GM21737 (cell line): Measurements from ENCODE around the gene PHF20.
"Not testable (repeated sequence)": the region's sequence is repeated elsewhere in the genome, so short reads cannot be mapped to it uniquely, and the experiment has no call there.

Experiments
- ATAC-seq: cut with Tn5 transposase; IDR thresholded peaks from one replicate; pipeline ENCODE4 v1.9.1; 2021; ENCODE audit warnings: mild to moderate bottlenecking, moderate library complexity; ENCODE audit not compliant: unreplicated experiment

PHF20 gene

DNA sequence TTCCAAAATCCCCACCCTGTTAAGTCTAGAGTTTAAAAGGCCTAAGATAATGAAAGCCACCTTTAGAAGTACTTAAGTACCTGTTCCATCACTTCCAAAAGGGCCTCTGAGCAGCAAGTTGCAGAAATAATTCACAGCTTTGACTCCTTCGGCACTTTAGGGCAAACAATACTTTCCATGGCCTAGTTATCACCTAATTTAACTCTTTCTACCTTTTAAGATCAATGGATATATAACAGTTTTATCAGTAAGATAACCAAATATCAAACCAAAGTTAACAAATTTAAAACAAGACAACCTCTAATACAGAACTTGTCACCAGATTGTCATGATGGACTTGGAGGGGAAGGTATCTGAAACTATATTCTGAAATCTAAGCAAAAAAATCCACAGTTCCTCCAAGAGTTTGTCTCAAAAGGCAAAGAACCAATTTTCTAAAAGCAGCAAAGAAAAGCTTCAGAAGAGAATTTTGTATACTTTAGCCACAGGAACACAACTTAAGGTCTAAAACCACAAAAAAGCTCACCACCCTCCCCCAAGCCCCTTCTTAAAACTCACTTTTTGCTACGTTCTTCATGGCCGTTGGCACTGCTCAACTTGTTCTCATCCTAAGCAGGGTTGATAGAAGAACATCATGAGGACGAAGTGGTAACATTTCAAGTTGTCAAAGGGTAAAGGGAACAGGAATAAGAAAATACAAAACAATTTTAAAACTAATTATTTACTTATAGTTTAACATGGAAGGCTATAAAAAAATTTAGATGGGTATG, 33.2 kb upstream of the PHF20 start:
- ATAC-seq = no peak

DNA sequence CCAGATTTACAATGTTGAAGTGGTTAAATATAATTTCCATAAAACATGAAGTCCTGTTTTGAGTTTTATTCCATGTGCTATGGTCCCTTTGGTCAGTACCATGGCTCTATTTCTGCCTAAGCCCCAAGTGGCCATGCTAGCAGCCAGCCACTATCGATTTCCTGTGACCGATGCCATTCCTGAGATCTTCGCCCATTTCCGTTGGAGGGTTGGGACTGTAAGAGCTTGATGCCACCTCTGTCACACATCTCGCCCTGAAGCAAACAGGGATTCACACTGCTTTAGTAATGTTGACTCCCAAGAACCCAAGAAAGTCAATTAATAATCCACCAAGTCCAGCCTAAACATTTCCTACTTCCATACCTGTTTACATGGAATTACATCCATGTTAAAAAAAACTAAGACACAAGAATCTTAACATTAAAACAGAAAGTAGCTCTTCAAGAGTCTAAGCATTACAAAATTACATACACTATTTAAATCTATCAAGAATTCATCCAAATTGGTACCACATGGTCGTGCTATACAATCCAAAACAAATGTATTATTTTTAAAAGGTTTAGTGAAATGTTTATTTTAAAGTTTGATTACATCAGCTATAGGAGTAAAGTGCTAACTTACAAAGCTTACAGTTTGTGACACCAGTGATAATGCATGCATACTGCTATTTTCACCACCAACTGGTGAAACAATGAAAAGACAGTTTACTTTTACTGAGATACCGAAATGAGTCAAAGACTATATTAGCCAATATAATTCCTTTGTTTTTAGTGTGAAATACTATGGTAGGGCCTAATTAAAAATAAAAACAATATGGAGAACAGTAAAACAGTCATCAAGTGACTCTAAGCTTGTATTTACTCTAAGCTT, 32.3 kb upstream of the PHF20 start:
- no peak for ATAC-seq

DNA sequence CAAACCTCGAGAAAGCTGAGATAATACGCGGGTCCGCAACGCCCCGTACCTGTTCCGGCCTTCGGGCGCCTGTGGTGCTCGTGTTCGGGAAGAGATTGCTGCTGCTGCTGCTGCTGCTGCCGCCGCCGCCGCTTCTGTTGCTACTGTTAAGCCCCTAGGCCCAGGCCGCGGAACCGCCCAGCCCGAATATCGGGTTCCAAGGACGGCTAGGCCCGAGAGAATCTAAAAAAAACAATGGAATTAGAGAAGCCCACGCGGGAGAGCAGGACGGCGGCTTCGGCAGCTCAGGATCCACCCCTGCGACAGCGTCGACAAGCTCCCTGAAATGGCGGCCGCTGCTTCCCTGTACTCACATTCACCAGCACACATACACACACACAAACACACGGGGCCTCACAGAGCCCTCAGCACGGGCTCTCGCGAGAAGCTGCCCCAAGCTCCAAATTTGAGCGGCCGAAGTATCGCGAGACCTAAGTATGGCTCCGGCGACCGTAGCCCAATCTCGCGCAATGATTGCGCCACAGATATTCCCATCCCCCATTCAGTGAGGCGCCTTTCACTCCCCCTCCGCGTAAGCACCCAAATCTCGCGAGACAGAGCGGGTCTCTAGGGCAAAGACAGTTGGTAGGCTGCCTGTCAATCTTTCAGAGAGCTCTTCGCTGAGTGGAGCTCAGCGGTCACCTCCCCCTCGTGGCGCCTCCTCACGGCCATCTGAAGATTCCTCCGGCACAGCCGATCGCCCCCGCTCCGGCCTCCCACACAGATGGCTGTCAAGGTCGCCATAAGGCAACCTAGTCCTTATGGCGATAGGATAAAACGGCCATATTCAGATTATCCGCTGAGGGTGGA, 29.7 kb upstream of the PHF20 start, which contains the start of gene RBM39:
Gene RBM39 (minus strand): TSS at position 369 of the 849 bp plus-strand sequence. CDS start 1,386 bp downstream, outside the sequence.
- ATAC-seq = peak; percentile 91

DNA sequence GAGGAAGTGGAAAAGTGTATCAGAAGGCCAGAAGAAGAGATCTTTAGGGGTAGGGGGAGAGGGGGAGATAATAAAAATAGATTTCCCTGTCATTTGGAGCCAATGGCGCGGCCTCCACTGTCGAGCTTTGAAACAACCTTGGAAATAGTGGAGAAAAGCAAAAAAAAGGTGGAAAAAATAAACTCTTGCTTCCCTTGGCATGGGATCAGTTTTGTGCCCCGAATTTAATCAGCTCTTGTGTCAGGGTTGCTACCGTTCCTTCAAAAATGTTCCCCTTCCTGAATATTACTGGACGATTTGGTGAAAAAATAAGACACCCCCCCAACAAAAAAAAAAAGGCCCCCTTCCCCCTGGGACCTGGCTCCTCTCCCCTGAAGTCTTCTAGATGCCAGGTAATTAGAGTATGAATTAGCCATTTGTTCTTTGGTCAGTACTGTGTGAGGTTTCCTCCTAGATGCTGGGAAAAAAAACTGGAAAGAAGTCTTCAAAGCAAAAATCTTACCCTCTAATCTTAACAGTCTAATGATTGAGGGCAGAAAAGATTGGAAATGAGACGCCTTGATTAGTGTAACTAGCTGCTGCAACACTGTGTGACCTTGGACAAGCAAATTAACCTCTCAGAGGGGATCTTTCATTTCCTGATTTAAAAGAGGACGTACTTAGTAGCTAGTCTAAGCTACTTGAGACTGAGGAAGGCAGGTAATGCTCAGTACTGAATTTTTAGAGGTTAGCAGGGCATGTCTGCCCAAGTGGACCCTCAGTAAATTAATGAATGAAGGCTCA, 28.9 kb upstream of the PHF20 start:
- no peak for ATAC-seq

DNA sequence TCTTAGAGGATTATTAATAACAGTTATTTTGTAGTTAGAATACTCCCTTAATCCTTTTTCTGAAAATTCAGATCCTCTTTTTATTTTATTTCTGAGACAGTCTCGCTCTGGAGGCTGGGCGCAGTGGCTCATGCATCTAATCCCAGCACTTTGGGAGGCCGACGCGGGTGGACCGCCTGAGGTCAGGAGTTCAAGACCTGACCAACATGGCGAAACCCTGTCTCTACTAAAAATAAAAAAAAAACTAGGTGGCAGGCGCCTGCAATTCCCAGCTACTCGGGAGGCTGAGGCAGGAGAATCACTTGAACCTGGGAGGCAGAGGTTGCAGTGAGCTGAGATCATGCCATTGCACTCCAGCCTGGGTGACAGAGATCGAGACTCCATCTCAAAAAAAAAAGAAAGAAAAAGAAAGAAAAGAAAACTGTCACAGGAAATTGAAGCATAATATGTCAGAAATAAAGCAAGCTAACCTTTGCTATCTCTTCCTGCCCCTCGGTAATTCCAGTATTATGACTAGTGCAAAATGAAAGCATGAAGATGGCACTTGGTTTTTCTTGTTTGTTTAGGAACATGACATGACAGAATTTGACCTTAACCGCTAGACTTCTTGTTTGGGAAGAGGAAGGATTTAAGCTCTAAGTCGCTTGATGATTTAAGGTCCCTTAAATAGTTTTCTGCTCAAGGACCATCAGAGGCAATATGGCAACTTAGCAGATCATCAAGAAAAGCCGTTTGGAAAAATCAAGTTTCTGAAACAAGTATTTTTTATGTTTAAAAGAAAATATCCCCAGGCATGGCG, 27.9 kb upstream of the PHF20 start:
- ATAC-seq = no peak

DNA sequence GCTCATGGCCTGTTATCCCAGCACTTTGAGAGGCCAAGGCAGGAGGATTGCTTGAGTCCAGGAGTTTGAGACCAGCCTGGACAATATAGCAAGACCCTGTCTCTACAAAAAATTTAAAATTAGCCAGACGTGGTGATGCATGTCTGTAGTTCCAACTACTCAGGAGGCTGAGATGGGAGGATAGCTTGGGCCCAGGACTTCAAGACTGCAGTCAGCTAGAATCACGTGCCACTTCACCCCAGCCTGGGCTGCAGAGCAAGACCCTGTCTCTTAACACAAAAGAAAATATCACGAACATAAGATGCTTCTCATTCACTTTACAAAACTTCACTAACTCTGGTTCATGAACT, 27.3 kb upstream of the PHF20 start:
- not testable (repeated sequence) for ATAC-seq

DNA sequence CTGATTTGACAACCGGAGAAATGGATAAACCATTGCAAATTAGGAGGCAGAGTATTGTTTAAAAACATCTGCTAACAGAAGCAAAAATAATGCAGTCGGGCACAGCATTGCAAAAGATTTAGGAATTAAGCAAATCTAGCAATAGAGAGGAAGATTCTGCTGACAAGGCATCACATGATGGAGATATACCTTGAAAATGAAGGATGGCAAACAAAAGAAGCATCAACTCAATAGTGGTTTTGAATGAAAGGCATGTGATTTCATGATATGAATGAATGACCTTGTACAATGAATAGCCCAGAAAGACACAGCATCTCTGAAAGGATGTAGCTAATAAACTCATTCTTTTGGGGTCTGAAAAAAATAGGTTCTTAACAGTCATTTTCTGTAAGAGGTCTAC, 21.2 kb upstream of the PHF20 start:
- ATAC-seq = no peak

DNA sequence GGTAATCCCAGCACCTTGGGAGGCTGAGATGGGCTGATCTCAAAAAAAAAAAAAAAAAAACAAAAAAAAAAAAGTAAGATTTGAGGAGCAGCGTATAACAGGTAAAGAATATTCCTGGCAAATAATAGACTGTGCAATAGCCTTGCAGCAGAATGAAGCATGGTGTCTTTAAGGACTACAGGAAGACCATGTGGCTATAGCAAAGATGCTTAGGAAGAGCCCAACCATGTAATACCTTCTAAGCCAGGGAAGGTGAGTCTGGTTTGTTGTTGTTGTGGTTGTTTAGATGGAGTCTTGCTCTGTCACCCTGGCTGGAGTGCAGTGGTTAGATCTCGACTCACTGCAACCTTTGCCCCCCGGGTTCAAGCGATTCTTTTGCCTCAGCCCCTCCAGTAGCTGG, 15.4 kb upstream of the PHF20 start:
- ATAC-seq = no peak

DNA sequence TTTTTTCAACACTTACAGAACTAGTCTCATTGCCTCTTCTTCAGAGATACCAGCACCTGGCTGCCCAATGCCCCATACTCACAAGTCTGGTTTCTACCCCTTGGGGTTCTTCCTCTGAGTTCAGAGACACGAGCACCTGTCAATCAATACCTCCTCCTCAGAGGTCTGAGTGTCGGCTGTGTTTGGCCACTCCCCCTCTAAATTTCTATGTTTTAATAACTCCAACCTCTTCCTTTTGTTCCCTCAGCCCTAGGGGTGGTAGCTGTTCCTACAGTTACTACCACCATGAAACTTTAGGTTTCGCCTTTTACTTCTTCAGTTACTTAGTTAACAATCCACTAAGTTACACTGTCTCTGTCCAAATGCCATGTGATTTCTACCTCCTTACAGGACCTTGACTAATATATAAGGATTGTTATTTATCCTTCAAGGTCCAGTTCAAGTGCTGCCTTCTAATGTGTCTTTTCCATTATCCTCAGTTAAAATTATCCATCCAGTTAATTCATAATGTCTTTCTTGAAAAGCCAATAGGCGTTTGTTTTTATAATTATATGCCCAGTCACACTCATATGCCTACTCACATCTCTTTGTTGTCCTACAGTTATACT, 14.6 kb upstream of the PHF20 start:
- ATAC-seq = no peak

DNA sequence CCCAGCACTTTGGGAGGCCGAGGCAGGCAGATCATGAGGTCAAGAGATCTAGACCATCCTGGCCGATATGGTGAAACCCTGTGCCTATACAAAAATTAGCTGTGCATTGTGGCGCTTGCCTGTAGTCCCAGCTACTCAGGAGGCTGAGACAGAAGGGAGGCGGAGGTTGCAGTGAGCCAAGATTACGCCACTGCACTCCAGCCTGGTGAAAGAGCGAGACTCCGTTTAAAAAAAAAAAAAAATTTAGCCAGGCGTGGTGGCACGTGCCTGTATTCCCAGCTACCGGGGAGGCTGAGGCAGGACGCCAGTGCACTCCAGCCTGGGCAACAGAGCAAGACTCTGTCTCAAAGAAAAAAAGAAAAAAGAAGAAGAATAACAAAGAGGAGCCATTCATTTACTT, 10.3 kb upstream of the PHF20 start:
- ATAC-seq = not testable (repeated sequence)

DNA sequence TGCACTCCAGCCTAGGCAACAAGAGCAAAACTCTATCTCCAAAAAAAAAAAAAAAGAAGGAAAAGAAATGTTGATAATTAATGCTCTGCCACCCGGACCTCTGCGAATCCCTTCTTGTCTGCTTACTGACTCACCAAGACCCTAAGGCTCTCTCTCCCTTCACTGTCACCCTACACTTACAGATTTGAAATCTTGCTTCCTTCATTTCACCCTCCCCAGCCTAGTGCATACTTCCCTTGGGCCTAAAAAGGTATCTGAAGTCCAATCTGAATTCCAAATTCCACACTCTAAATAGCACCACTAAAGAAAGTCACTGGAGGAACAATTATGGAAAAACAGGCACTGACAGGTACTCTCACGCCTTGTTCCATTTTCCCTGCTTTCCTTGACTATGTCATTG, 9.4 kb upstream of the PHF20 start:
- ATAC-seq = no peak

DNA sequence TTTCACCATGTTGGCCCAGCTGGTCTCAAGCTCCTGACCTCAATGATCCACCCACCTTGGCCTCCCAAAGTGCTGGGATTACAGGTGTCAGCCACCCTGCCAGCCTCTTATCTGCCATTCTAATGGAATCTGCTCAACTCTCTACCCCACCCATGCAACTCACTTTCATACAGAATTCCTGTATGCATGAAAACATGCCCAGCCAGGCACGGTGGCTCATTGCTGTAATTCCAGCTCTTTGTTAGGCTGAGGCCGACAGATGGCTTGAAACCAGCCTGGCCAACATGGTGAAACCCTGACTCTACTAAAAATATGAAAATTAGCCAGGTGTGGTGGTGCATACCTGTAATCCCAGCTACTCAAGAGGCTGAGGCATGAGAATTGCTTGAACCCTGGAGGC, 6.9 kb upstream of the PHF20 start:
- not testable (repeated sequence) for ATAC-seq

DNA sequence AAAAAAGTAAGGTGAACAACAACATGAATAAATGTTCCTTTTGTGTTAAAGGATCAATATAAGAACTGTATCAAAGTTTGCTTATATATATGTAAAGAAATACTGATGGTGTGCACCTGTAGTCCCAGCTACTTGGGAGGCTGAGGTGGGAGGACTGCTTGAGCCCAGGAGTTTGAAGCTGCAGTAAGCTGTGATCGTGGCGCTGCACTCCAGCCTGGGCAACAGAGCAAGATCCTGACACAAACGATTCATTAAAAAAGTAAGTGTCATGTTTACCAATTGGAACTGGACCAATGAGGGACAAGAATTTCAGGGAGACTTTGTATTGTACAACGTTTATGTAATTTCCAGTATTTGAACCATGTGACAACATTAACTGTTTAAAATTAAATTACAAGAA, 5.0 kb upstream of the PHF20 start:
- ATAC-seq = no peak

DNA sequence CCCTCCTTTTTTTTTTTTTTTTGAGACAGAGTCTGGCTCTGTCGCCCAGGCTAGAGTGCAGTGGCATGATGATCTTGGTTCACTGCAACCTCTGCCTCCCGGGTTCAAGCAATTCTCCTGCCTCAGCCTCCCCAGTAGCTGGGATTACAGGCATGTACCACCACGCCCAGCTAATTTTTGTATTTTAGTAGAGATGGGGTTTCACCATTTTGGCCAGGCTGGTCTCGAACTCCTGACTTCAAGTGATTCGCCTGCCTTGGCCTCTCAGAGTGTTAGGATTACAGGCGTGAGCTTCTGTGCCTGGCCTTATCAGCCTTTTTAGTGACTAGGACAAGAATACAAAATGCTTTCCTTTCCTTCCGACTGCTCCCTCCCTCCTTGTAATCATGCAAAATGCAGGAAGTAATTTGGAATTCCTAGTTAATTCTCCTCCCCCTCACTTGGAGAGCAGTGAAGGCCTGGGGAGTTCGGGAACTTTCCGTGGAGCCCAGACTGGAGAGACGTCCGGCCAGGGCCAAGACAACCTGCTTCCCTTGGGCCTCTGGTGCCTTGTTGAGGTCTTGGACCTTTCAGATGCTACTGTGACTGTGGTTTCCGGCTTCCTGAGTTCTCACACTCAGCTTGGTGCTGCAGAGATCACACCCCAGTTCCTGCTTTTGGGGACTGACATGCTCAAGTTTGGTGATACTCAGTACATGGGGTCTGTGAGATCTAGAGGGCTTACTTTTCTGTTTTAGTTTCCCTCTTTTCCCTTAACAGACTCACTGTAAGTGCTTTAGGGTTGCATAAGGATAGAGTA, 3.9 kb upstream of the PHF20 start:
- peak; percentile 56 for ATAC-seq

DNA sequence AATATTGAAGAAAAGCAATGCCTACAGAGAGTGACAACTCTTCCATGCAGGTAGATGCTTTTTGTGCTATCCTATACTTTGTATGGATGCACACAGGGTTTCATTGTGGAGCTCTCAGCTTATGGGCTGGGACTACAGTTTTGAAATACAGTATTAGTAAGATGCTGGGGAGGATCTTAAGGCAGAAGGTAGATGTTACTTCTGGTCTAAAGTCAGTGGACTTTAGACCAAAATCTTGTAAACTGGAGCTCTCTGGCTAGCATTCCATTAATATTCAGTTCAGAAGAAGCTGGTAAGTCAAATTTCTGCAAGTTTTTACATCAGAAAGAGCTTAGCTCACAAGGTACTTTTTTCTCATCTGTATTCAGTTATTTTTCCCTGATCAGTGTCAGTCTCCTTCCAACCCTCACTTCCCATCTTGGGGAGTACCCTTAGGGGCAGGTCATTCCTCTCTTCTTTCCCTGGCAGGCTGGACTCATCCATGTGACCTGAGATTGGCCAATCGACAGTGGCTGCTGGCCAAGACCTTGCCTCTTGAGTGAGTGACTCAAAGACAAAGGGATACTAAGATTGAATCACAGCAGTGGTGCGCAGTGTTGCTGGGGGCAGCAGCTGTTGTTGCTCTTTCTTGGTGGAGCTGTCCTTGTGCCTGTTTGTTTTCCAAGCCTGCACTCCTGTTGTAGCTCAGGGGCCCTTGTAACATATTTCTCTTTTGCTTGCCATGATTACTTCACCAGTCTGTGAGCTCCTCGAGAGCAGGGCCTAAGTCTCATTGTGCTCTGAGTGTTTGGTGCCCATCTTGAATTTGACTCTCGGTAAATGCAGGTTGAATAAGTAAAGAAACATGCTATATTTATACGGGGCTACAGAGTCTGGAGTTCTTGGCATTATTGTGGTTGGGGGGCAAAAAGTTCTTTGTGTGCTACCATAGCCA, 2.8 kb upstream of the PHF20 start:
- ATAC-seq = no peak

DNA sequence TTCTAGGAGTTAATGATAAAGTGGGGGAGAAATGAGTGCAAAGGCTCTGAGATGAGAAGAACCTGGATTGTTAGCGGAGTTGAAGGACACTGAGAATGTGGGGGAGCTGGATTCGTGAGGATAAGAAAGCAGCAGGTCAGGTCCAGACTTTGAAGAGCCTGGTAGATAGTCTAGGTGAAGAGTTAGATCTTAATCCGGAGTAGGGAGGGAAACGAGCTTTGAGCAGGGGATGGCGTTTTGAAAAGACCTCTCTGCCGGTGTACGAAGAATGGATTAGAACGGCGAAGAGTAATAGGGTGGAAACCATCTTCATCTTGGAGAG, 487 bp upstream of the PHF20 start:
- no peak for ATAC-seq

DNA sequence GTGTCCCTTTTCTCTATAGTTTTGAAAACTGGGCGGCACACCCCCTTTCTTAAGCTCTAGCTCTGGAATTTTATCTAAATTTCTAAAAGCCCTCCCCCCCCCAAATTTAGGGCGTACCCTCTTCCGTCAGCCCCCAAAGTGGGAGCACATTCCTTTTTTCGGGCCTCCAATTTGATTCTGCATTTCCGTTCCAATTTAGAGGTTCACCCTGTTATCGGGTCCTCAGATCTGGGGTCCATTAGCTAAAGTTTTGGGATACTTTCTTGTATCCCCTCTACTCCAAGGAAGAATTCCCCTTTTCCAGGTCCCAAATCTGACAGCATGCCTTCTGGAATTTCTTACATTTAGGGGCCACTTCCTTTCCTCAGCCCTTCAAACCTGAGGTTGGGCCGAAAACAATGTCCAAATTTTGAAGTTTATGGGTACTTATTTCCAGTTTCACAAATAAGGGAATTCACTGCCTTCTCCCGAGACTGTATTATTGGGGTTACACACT, 796 bp downstream of the PHF20 start:
- ATAC-seq = no peak
